Esophagus muscularis mucosa (tissue), 4 donors: ENCODE data around the gene CNGA2. TPM values are rescaled to one million over a fixed set of nuclear protein-coding genes. Genes with fewer than 3 reads are reported as not detected.

Experiments
- DNase-seq: peaks from one replicate; pipeline ENCODE4 v3.0.0-alpha.2; 2017; ENCODE audit errors: extremely low spot score
- H3K27ac ChIP-seq, 4 donors: fragments of 200-600 bp; sonication (generic); replicated peaks in 1 of 4; 1 replicate in 3 of 4; 2 replicates in 1 of 4; pipeline ENCODE4 v1.5.1; 2016 to 2019; ENCODE audit warnings: mild to moderate bottlenecking in 1 of 4
- H3K27me3 ChIP-seq, 4 donors: fragments of 200-600 bp; sonication (generic); one replicate each; pipeline versions ENCODE4 v1.5.1 to v1.6.0; 2016 to 2019
- H3K36me3 ChIP-seq, 4 donors: fragments of 200-600 bp; sonication (generic); one replicate each; pipeline ENCODE4 v1.5.1; 2016 to 2019
- H3K4me1 ChIP-seq, 4 donors: fragments of 200-600 bp; sonication (generic); one replicate each; pipeline ENCODE4 v1.5.1; 2016 to 2019
- H3K4me3 ChIP-seq, 4 donors: fragments of 200-600 bp; sonication (generic); 1 replicate in 2 of 4; 2 replicates in 2 of 4; pipeline ENCODE4 v1.5.1; 2016 to 2019; ENCODE audit warnings: mild to moderate bottlenecking in 4 of 4, moderate library complexity in 1 of 4
- H3K9me3 ChIP-seq, 4 donors: fragments of 200-600 bp; sonication (generic); 1 replicate in 3 of 4; 2 replicates in 1 of 4; pipeline ENCODE4 v1.5.1; 2016 to 2019
- EP300 ChIP-seq: sonication (generic); formaldehyde crosslinking; IDR thresholded peaks from one replicate; pipeline ENCODE4 v1.6.1; 2017; ENCODE audit warnings: antibody characterized with exemption
- POLR2A ChIP-seq: fragments of 450-650 bp; IDR thresholded peaks from one replicate; pipeline ENCODE4 v1.6.1; 2017; ENCODE audit warnings: antibody characterized with exemption, moderate library complexity, mild to moderate bottlenecking, low read depth
- POLR2AphosphoS5 ChIP-seq, 2 donors: sonication (generic); formaldehyde crosslinking; IDR thresholded peaks; one replicate each; pipeline ENCODE4 v1.6.1; 2017; ENCODE audit warnings: antibody characterized with exemption in 2 of 2
- WGBS: methylation state at CpG from one replicate; pipeline ENCODE4 v1.1.5; 2018; 5-methylcytosine and 5-hydroxymethylcytosine counted together
- intact Hi-C: fragments of 100-400 bp; cut with DNase I; formaldehyde crosslinking; loops from one replicate; pipeline ENCODE4 v1.15.1; 2023
- total RNA-seq, 4 donors: library from RNA; depleted of rRNA; stranded (reverse); fragments of >200 nt; gene quantifications; one replicate each; pipeline versions ENCODE4 v1.1.0 to v1.2.1, GENCODE V29; 2016
- TF ChIP-seq, protein P1 (sequence below), 3 experiments: fragments of 200-600 bp in 2 of 3; fragments of 450-650 bp in 1 of 3; sonication (generic) in 2 of 3; IDR thresholded peaks; one replicate each; pipeline ENCODE4 v1.5.1; 2017 to 2019; ENCODE audit warnings: antibody characterized with exemption in 3 of 3, mild to moderate bottlenecking in 2 of 3, moderate library complexity in 1 of 3

Gene CNGA2
- total RNA-seq, 4 donors from 2014 or later: not detected

DNA sequence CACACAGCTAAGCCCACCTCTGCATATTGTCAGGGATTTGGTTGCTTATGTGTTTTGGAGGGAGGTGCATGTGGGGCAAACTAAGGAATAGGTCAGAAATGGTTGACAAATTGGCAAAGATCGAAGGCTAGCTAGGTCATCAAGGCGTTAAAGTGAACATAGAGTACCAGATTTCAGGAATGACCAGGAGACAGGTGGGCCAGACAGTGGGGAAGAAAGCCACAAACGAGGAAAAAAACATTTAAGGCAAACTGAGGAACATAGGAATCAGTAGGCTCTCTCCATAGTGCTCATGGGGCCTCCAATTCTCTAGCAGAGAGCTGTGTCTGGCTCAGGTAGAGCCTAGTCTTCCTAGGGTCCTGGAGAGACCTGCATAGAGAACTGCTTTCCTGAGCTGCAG is 57.4 kb downstream of the CNGA2 start:
- intact Hi-C loops: no loop called here
- TF ChIP-seq POLR2AphosphoS5 (IDR thresholded peaks at IDR 0.05) (no peak), POLR2A (no peak), EP300 (no peak)
- TF ChIP-seq, protein P1, sequence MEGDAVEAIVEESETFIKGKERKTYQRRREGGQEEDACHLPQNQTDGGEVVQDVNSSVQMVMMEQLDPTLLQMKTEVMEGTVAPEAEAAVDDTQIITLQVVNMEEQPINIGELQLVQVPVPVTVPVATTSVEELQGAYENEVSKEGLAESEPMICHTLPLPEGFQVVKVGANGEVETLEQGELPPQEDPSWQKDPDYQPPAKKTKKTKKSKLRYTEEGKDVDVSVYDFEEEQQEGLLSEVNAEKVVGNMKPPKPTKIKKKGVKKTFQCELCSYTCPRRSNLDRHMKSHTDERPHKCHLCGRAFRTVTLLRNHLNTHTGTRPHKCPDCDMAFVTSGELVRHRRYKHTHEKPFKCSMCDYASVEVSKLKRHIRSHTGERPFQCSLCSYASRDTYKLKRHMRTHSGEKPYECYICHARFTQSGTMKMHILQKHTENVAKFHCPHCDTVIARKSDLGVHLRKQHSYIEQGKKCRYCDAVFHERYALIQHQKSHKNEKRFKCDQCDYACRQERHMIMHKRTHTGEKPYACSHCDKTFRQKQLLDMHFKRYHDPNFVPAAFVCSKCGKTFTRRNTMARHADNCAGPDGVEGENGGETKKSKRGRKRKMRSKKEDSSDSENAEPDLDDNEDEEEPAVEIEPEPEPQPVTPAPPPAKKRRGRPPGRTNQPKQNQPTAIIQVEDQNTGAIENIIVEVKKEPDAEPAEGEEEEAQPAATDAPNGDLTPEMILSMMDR (IDR thresholded peaks at IDR 0.05): no peak
- Histone ChIP-seq H3K27ac (no peak overlapping the region), H3K4me3 (no peak overlapping the region), H3K4me1 (no peaks in the 10 kb centered on the region), H3K9me3 (no peaks in the 10 kb centered on the region), H3K27me3 (no peaks in the 10 kb centered on the region), H3K36me3 (no peaks in the 10 kb centered on the region)
- DNase-seq: no peak
- 66% methylated on average over 3 of the region's 3 CpGs for WGBS

DNA sequence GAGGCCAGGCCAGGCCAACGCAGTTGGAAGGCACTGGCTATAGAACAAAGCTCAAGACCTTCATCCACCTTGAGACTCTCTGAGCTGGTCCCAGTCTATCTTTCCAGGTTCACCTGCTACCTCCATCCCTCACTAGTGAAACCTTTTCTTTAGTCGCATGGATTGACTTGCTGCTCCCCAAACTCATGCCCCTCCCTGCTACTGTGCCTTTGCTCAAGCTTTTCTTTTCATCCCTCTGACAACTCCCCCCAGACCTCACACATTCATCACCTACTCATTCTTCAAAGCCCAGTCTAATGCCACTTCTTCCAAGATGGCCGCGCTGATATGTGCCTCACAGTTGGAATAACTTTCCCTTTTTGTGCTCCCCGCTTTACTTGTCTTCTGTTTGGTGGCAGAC is 58.0 kb downstream of the CNGA2 start:
- no peak for DNase-seq
- no peak for TF ChIP-seq POLR2AphosphoS5 (IDR thresholded peaks at IDR 0.05)
- TF ChIP-seq EP300: no peak
- TF ChIP-seq POLR2A: no peak
- TF ChIP-seq, protein P1 (IDR thresholded peaks at IDR 0.05): no peak
- no peak overlapping the region for H3K4me3 ChIP-seq
- no peaks in the 10 kb centered on the region for H3K9me3 ChIP-seq
- no peaks in the 10 kb centered on the region for H3K36me3 ChIP-seq
- 80% methylated on average over 5 of the region's 5 CpGs for WGBS
- H3K27me3 ChIP-seq: no peaks in the 10 kb centered on the region
- H3K27ac ChIP-seq: no peak overlapping the region
- H3K4me1 ChIP-seq: no peaks in the 10 kb centered on the region
- intact Hi-C loops: no loop called here

DNA sequence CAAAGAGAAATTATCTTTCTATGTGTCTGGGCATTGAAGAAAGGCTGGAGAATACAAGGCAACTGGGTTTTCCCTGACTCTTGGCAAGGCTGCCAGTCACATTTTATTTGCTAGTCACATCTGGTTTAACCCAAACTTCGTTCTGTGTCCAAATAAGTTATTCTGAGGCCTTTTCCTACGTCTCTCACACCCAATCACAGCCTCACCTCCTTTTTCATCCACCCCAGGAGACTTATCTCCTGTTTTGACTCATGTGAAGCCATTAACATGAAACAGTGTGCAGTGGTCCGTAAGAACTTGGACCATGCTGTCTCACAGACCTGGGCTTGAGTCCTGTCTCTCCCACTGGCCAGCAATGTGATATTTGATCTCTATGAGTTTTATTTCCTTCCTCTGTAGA is 59.3 kb downstream of the CNGA2 start:
- intact Hi-C loops: no loop called here
- H3K36me3 ChIP-seq: no peaks in the 10 kb centered on the region
- DNase-seq: no peak
- no peak for TF ChIP-seq POLR2AphosphoS5 (IDR thresholded peaks at IDR 0.05)
- TF ChIP-seq POLR2A: no peak
- no peak for TF ChIP-seq EP300
- TF ChIP-seq, protein P1 (IDR thresholded peaks at IDR 0.05): no peak
- H3K4me3 ChIP-seq: no peak overlapping the region
- H3K4me1 ChIP-seq: no peaks in the 10 kb centered on the region
- 52% methylated on average over 3 of the region's 3 CpGs for WGBS
- no peaks in the 10 kb centered on the region for H3K9me3 ChIP-seq
- H3K27me3 ChIP-seq: no peaks in the 10 kb centered on the region
- H3K27ac ChIP-seq: no peak overlapping the region

Other genes with a start within 250 kb of the CNGA2 start
- not detected for gene PASD1, start 171.1 kb upstream of the CNGA2 start, total RNA-seq
- gene PRRG3, start 39.3 kb upstream of the CNGA2 start, total RNA-seq: 1 to 10 TPM in 3 of 4 donors, under 1 TPM in 1; 0.91 to 4.5 (median 1.5) TPM
- gene FATE1, start 18.7 kb upstream of the CNGA2 start, total RNA-seq: not detected
- not detected for gene MAGEA4, start 178.1 kb downstream of the CNGA2 start, total RNA-seq
- 1 to 10 TPM; 3.3 to 8.3 (median 4.4) TPM for gene GABRE, start 239.9 kb downstream of the CNGA2 start, total RNA-seq